Hematopoietic multipotent progenitor cell treated with erythropoietin and hydrocortisone succinate and interleukin-3 and kit ligand, for 6 days (in vitro differentiated cells): ENCODE results near the gene FANCC.

Experiments used
- DNase-seq: peaks from one replicate; pipeline ENCODE4 v3.0.0-alpha.2; 2015

FANCC gene, protein sequence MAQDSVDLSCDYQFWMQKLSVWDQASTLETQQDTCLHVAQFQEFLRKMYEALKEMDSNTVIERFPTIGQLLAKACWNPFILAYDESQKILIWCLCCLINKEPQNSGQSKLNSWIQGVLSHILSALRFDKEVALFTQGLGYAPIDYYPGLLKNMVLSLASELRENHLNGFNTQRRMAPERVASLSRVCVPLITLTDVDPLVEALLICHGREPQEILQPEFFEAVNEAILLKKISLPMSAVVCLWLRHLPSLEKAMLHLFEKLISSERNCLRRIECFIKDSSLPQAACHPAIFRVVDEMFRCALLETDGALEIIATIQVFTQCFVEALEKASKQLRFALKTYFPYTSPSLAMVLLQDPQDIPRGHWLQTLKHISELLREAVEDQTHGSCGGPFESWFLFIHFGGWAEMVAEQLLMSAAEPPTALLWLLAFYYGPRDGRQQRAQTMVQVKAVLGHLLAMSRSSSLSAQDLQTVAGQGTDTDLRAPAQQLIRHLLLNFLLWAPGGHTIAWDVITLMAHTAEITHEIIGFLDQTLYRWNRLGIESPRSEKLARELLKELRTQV

DNA sequence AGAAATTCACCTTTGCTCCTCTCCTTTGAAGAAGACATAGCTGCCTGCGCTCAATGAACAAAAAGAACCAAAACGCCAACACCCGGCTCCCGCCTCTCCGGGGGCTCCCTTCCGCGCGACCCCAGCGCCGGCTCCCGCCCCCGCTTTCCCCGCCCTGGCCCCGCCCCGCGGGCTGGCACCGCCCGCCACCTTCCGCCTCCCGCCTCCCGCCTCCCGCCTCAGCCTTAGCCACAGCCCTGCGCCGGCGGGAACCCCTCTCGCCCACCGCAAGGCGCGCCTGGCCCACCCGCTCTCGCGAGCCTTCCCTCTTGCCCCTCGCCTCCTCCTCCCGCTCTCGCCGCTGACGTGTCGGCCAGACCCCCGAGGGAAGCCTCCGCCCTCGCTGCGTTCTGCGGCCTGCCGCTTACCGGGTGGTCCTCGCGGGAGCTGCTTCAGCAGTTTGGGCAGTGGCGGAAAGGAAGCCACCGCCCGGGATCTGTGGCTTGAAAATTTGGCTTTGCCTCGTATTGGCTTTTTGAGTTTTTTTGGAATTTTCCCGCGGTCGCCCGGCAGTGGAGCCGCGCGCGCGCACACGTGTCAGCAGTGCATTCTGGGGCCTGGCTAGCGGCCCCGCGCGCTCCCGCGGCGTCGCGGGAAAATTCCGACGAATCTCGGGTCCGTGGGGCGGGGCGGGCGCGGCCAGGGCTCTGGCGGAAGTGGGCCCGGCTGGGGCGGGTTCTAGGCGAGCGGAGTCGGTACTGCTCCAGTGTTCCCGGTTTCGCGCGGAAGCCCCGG, at the start of gene FANCC:
Gene FANCC (minus strand): TSS at position 591 of the 774 bp plus-strand sequence. CDS start 68,418 bp downstream, outside the sequence.
- peak; percentile 92 for DNase-seq

DNA sequence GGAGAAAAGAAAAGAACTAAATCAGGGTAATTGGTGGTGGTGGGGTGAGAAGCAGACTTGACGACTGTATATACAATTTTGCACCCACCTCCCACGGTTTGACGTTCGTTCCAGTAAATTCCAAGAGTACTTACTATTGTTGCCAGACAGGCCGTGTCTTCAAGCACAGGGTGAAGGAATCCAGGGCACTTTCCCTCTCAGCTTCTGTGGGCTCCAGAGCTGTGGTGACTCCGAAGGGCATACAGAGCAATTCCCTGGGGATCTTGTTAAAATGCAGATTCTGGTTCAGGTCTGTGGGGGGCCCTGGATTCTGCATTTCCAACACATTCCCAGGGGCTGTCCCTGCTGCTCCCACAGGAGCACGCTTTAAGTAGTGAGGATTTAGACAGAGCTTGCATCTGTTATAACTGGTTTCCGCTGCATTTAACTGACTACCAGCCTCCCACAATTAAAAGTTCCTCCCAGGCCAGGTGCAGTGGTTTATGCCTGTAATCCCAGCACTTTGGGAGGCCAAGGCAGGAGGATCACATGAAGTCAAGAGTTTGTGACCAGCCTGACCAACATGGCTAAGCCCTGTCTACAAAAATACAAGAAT, 49.3 kb upstream of the FANCC start:
- no peak for DNase-seq

DNA sequence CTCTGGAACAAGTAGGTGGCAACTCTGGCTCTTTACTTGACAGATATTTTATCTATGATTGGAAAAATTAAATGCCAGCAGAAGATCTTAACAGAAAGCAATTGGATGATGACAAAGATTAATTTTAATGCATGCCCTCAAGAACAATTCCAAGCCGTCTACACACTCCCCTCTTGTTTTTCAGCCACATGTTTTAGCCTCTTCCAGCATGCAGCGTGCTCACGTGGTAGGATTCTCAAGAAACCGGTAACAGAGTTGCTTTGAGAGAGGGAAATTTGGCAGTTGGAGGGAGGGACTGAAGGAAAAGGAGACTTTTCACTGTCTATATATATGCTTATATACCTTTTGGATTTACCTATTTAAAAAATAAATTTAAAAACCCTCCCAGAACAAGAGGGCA, 48.3 kb upstream of the FANCC start:
- DNase-seq, result no peak

DNA sequence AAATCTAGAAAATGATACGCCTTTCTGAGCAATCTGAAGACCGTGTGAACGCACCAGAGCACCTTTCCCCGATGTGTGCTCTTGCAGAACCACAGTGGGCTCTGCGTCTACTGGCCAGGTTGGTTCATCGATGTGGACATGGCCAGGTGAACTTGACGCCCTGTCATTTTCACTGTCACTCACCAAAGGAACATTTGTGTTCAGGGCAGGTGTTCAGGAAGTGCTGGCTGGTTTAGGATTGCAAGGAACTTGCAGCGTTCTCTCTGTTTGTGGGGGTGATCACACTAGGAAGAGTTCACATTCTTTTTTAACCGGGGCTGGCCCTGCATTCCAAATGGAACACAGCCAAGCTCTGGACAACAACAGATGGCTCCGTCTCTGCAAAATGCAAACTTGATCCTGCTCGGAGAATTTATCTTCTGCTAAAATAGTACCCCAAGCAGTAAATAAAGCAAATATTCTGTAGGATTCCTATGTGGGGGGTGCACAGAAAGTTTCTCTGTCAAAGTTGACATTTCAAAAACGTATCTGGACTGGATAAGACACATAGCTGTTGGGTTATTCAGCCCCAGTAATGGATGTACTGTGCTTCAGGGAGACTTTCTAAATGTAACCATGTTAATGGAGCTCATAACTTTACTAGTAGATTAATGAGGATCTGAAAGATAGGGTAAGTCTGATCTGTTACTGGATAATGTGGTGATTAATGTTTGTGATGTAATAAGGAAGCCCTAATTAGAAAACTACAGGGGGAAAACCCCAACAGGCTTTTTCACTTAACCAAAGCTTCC, 45.7 kb upstream of the FANCC start:
- DNase-seq, result no peak

DNA sequence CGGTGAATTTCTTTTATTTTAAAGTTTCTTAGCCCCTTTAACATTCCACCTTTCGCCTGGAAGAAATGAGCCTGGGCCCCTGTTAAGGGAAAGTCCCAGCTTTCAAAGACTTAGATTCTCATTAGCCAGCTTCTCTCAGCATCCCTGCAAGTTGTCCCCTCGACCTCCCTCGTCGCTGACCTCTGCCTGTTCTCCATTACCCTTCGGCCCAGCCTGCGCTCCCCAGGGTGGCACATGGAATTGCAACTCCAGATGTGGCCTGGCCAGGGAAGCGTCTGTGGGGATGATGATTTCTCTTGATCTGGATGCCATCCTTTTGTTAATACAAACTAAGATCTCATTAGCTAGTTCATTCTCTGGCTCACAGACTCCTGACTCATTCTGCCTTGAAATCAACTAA, 43.4 kb upstream of the FANCC start:
- DNase-seq, result no peak

DNA sequence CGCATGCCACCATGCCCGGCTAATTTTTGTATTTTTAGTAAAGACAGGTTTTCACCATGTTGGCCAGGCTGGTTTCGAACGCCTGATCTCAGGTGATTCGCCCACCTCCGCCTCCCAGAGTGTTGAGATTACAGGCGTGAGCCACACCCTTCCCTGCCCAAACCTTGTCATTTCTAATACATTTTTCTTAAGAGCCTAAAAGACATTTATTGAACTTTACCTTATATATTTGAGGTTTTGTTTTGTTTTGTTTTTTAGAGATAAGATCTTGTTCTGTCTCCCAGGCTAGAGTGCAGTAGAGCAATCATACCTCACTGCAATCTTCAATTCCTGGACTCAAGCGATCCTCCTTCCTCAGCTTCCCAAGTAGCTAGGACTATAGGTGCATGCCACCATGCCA, 39.8 kb upstream of the FANCC start:
- no peak for DNase-seq

DNA sequence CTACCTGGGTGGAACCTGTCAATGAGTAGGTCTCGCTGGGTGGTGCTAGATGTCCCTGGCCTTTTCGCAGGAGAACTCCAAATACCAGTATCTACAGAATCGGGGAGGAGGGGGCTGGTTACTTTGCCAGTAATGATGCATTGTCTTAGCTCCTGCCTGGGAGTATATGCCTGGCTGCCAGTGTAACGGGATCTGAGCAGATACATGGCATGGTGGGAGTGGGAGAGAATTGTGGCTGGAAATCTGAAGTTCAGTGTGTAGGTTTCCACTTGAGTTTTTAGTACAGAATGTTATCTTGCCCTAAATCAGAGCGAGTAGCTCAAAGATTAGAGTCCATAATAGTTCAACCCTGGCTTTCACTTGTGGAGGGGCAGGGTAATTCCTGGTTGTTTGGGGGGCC, 38.0 kb upstream of the FANCC start:
- no peak for DNase-seq

DNA sequence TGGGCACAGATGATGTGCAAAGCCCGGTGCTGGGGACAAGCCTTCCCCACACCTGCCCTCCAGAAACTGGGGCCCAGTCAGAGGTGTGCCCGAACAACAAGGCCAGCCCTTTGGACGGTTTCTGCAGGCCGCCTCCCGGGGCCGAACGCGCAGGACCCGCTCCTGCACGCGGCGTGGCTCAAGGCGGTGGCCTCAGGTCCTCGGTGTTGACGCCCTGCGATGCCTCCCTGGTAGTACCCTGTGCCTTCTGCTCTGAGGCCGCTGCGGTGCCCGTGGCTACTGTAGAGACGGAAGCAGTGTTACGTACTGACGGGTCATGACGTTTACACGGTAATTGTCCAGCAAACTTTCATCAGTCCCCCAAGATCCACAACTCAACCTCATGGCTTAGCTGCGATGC, 33.5 kb upstream of the FANCC start:
- DNase-seq, result no peak

DNA sequence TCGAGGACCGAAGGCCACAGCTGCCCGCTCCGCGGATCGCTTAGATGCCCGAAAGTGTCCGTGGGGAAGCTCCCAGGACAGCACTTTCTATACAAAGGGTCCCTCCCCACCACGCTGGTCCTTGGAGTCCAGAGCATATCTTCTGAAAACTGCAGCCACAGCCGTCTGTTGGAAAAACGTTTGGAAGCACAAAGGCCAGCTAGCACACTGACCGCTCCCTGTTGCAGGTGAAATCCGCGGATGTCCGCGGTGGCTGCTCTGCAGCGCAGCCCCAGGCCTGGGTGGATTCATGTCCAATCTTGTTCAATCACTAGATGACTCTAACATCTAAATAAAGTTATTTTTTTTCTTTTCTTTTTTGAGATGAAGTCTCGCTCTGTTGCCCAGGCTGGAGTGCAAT, 32.8 kb upstream of the FANCC start:
- no peak for DNase-seq

DNA sequence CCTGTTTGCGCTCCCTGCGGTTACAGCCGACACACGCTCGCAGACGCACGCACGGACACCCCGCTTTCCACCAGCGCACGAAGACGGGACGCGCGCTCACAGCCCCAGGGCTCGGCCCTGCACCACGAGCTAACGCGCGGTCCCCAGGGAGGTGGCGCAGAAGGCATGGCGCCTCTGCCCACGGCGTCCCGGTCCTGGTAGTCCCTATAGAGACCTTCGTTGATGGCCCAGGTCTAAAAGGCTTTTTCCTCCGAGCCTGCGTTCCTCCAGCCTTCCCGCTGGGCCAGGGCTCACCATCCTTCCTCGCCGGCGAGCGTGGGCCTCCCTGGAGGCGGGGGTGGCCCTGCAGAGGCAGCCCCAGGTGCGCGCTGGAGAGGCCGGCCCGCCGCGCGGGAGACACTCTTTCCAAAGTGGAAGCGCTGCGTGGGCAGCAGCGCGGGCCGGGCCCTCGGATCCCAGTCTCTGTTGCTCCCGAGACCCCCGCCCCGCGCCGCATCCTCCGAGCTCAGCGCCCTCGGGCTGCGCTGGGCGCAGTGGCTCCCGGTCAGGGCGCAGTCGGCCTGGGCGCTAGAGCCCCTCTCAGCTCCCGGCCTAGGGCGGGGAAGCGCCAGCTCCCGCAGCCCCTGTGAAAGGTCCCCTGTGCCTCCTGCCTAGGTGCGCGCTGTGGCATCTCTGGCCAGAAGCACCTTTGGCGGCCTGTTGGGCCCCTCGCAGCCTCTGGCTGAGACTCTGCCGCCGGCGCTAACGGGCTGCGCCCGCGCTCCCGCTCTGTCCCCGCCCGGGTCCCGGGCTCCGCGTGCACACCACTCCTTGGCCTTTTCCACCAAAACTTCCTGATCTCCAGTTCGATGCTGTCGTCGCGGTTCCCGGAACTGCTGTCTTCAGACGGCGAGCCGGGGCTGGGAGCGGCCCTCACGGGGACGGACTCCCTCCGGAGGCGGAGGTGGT, 31.9 kb upstream of the FANCC start:
- DNase-seq, result no peak

DNA sequence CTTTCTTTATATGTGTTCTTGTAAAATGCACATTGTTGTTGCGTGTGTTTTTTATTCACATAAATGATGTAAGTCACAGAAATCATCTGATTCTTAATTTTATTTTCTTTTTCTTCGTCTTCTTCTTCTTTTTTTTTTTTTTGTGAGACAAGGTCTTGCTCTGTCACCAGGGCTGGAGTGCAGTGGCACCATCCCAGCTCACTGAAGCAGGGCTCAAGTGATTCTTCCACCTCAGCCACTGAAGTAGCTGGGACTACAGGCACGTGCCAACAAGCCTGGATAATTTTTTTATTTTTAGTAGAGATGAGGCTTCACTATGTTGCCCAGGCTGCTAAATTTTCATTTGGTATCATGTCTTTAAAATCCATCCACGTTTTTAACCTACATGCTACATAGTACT, 28.5 kb upstream of the FANCC start:
- no peak for DNase-seq

DNA sequence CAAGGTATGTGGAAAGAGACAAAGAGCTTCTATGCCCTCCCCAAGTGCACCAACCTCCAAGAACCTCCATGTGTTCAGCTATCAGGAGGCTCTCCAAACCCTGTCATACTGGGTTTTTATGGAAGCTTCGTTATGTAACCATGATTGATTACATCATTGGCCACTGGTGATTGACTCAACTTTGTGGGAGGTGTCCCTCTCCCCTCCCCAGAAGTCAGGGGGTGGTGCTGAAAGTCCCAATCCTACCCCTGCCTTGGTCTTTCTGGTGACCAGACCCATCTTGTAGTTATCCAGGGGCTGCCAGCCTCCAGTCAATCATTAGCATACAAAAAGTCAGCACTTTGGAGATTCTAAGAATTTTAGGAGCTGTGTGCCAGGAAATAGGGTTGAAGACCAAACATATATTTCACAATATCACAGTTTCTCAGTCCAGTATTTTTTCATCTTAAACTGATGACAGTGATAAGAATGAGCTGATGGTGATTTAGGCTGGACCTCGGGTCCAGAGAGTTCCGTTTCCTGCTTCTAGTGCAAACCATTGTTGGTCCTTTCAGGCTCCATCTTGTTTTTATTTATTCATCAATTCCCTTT, 27.3 kb upstream of the FANCC start:
- DNase-seq, result no peak

DNA sequence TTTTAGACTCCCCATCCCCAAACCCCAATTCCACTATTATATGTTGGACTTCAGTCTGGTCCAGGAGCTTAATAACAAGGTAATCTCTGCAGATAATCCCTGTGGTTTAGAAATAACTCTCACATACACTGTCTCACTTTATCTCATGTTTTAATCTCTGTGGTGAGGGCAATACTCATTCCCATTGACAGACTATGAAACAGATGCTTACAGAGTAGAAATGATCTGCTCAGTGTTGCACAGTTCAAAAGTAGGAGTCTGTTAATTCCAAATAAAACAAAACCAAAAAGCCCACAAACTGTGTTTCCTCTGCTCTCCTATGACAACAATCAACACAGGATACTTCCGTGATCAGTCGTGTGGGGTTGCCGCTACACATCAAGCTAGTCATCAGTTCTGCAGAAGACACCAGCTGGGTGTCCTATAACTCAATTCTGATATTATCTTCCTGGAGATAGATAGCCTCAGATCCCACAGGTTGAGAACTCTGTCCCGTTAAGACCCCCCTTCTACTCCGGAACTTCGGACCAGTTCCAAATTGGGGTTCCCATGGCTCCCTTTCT, 26.3 kb upstream of the FANCC start:
- DNase-seq, result peak; percentile 26

DNA sequence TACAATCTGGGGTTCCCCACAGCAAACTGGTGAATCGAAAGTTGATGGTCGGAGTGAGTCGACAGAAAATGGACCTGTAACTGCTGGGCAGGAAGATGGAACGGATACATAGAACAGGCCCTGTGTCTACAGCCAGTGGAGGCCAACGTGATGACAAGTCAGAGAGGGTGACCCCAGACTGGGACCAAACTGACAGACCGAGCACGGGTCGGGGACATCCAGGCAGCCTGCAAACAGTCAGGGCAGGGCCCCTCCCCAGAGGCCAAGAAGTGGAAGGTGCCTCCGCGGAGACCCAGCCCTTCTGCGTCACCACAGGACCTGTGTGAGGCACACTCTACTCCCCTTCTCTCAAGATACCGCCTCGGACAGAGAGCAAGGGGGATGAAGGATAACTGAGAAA, 25.1 kb upstream of the FANCC start:
- no peak for DNase-seq

DNA sequence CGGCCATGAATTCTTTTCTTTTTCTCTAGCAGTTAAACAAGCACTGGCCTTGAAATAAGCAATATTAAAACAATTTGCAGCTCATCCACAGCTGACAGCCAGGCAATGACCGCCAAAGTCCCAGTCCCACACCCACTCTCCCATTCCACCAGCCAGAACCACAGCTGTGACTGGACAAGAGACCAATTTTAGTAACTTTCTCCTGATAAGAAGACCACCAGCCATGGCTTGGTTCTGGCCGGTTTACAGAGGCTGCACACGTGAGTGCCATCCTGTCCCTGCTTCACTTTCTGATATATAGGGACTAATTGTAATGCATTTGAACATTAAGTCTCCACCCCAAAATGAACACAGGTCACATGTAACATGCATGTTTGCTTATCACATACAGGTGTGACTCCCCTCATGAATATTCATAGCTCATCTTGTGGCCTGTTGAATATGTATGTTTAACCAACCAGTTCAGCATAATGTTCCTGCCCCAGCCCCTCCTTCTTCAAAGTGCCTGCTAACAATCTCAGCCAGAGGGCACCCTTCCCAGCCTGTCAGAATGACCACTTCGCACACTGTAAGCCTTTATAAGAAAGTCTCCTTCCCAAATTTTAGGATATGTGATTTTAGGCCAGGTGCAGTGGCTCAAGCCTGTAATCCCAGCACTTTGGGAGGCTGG, 23.9 kb upstream of the FANCC start:
- DNase-seq, result no peak

DNA sequence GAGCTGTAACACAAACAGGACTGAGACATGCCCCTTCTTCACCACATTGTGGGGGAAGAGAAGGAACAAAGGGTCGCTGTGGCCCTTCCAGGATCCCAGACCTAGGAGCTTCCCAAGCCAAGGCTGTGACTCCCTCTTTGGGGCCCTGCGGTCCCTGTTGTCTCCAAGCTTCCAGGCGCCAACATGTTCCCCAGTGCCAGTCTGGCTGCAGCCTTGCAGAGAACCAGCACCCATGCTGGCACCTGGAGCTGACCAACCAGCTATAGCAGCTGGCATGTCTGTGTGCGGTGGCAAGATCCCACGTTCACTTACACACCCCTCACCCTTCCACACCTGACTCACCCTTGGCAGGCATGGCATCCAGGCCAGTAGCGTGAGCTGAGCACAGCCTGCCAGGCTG, 20.7 kb upstream of the FANCC start:
- no peak for DNase-seq

DNA sequence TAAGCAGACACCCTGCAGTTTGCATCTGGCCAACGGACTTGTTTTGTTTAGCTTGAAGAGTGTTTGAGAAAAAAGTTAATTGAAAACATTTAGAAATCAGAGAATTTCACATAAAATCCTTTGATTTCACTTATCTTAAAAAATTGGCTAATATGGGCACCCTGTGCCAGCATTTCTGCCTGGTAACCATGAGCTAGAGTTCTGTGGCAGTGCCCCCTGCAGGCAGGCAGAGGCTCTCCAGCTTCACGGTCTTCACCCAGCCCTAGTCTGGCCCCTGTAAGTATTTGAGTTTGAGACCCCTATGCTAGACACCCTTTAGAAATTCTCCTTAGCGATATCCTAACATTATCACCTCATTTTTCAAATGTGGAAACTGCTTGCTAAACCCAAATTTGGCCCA, 18.8 kb upstream of the FANCC start:
- peak; percentile 43 for DNase-seq

DNA sequence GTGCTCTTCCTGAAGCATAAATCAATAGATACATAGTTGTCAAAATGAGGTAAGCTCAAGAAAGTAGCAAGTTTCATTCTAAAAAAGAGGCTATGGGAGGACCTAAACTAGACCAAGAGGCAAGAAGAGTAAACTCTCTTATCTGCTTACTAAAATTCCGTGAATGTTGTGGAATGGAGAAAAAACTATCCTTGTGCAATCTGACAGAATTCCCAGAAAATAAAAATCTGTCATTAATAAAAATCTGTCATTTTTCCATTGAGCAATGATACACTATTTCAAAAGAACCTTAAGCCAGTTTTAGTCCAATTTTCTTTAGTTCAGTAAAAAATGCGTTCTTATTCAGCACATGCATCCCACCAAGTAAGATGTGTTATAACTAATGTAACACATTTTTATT, 15.9 kb upstream of the FANCC start:
- DNase-seq, result no peak

DNA sequence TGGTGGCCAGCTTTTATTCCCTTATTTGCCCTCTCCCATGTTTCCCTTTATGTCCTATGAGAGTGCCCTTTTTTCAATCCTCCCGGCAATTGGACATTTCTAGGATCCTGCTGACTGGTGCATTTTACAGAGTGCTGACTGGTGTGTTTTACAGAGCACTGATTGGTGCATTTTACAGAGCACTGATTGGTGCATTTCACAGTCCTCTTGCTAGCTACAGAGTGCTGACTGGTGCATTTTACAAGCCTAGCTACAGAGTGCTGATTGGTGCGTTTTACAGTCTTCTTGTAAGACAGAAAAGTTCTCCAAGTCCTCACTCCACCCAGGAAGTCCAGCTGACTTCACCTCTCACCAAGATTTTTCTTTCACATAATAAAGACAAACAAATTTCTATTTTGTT, 15.4 kb upstream of the FANCC start:
- no peak for DNase-seq

DNA sequence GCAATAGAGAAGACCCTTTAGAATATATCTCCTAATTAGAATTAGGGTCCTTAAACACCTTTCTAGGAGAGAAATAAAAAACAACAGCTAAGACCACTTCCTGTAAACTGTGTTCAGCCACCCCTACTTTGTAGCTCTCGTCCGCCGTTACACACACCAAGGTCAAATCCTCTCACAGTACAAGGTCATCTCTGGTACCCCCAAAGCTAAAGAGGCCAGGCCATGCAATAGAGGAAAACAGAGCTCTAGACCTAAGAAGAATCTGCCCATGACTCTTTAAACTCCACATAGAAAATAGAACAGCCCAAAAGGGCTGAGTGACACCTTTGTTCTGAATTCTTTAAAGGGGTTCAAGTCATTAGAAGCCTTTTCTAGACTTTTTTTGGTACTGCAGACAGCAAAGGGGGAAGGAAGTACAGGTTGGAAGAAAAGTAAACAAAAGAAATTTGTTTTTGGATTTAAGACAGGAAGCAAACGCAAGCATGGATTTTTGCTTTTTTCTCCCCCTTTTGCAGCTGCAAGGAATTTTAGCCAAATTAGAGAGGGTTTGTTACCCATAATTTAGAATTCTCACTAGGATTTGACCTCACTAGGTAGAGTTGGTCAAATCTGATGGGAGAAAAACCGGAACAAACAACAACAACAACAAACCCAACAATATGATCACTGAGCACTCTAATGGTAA, 13.4 kb upstream of the FANCC start:
- DNase-seq, result no peak
